GM13977 (cell line): ENCODE results near the gene ZNF749.
"Not testable (repeated sequence)": the region's sequence is repeated elsewhere in the genome, so short reads cannot be mapped to it uniquely, and the experiment has no call there.

Experiments used
- DNase-seq: peaks from one replicate; pipeline ENCODE4 v3.0.0; 2012; ENCODE audit warnings: low spot score
- CTCF ChIP-seq: IDR thresholded peaks from 2 replicates; pipeline ENCODE4 v1.5.1; 2012; ENCODE audit warnings: mild to moderate bottlenecking, control low read depth; ENCODE audit not compliant: insufficient read depth; ENCODE audit errors: extremely low read depth, missing control alignments
- in situ Hi-C: fragments of 300-500 bp; cut with MboI; formaldehyde crosslinking; loops from one replicate; pipeline ENCODE4 v1.12.0; 2022; ENCODE audit warnings: low sequenced_read_pairs, low pct_unique_long_range_greater_than_20kb, mixed read lengths, inconsistent platforms; ENCODE audit not compliant: unreplicated experiment

ZNF749 gene

DNA sequence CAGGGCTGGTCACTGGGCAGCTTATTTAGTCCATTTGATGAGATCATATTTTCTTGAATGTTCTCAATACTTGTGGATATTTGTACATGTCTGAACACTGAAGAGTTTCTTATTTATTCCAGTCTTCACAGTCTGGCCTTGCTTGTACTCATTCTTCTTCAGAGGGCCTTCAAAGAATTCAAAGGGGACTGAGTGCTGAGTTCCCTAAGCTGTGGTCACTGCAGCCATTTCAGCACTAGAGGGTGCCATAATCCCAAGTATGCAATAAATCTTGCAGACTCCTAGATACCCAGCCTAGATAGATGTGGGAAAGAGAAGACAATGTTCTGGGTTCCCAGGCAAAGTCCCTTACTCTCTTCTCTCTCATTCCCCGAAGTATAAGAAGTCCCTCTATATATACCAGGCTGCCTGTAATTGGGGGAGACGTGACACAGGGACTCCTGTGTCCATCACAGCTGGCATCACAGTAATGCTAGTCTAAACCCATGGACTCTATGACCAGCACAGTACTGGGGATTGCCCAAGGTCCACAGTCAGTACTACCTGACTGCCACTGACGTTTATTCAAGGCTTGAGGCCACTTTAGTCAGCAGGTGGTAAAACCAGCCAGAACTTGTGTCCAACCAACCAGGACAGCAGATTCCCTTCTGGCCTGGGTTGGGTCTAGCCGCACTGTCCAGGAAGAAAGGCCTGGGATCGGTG lies 30.7 kb downstream of the ZNF749 start:
- peak; percentile 69 for TF ChIP-seq CTCF
- in situ Hi-C loops, result no loop called here
- peak; percentile 41 for DNase-seq

DNA sequence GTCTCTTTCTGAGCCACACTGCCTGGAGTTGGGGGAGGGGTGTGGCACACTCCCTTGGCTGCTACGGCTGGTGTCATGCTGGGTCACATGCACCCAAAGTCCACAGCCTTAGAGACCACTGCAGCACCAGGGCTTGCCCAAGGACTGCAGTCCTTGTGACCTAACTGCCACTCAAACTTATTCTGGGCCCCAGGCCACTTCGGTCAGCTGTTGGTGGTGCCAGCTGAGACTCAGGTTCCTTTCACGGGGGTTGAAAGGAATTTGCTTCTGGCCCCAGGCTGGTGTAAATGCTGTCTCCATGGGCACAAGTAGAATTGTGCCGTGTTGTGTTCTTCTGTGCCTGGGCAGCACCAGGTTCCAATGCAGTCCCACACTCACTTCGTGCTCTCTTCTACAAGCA lies 31.4 kb downstream of the ZNF749 start:
- in situ Hi-C loops, result no loop called here
- no peak for TF ChIP-seq CTCF
- DNase-seq, result no peak

DNA sequence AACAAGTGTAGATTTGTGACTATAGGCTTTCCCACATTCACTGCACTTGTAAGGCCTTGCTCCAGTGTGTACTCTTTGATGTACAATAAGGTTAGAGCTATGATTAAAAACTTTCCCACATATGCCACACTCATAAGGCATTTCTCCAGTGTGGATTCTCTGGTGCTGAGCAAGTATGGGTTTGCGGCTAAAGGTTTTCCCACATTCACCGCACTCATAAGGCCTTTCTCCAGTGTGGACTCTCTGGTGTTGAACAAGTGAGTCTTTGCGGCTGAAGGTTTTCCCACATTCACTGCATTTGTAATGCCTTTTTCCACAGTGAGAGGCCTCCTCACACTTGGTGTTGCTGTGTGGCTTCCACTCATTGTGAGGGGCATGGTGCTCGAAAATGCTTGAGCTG lies 38.5 kb downstream of the ZNF749 start:
- no peak for DNase-seq
- in situ Hi-C loops, result no loop called here
- TF ChIP-seq CTCF, result no peak

GRCh38 chr19:57477191-57478008 lies 42.3 kb downstream of the ZNF749 start, which contains the start of gene ZNF772:
Gene ZNF772 (minus strand): TSS chr19:57477566. CDS start chr19:57477309, 257 bp downstream.
- in situ Hi-C loops, result no loop called here
- DNase-seq, result peak; percentile 90
- TF ChIP-seq CTCF, result peak; percentile 61

DNA sequence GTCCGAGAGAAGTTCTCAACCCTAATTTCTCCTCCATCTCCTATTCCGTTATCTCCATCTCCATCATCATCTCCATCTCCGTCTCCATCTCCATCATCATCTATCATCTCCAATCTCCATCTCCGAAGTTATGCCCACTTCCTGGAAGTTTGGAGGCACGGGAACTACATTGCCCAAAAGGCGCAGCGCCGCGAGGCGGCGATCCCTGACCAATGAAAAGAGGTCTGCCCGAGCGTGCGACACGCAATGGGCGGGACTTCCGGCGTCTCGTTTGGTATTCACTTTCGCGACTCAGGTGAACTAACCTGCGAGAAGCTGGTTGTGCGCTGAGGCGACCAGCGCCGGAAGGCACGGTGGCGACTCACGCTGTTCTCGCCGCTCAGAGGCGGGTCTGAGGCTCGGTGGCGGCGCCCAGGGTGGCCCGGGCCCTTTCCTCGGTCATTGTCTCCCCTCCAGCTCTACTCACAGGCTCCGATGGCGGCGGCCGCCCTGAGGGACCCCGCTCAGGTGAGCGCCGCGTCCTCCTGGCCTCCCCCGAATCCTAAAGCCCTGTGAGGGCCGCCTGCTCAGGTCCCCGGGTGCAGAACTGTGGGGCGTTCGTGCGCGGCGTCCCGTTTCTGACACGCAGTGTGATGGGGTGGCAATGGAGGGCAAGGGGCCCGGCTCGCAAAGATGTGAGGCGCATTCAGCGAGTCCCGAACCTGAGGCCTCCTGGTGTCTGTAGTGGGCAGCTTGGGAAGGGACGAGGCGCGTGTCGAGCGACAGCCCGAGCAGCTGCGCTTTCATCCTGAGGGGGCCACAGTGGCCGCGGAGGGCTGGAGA lies 52.6 kb downstream of the ZNF749 start, which contains the start of gene ZNF419:
Gene ZNF419, plus strand, starts transcription at position 274 of the 822 bp plus-strand sequence. Its CDS starts 201 bp downstream, at position 475.
- peak; percentile 92 for DNase-seq
- in situ Hi-C loops, result not testable (repeated sequence)

DNA sequence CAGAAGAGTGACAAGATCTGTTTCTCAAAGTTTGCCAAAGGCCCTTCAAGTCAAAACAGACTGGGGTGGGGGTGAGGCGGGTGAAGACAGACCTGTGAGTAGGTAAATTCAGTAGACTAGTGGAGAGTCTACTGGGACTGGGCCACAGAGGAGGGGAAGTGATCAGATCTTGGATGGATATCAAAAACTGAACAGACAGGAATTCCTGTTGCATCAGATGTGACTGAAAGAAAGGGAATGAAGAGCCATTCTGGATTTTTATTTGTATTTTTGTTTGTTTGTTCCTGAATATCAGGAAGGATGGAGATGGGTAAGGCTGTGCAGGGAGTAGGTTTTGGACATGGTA lies 53.1 kb downstream of the ZNF749 start:
- in situ Hi-C loops, DNase-seq: not testable (repeated sequence)
